GM18861 (cell line): Measurements from ENCODE around the gene ADH6.
"Not testable (repeated sequence)": the region's sequence is repeated elsewhere in the genome, so short reads cannot be mapped to it uniquely, and the experiment has no call there.

Experiments
- ATAC-seq: cut with Tn5 transposase; IDR thresholded peaks from one replicate; pipeline ENCODE4 v1.9.1; 2021; ENCODE audit not compliant: unreplicated experiment

The ADH6 gene

GRCh38 chr4:99200138-99200537, 18.9 kb downstream of the ADH6 start:
- ATAC-seq = no peak

- ATAC-seq = no peak
These were observed 28.7 kb downstream of the ADH6 start for GRCh38 chr4:99190336-99190735.

GRCh38 chr4:99189900-99190299, 29.1 kb downstream of the ADH6 start:
- not testable (repeated sequence) for ATAC-seq

- ATAC-seq = no peak
These were observed 33.0 kb downstream of the ADH6 start for GRCh38 chr4:99186029-99186428.

GRCh38 chr4:99185581-99185980, 33.5 kb downstream of the ADH6 start:
- no peak for ATAC-seq

GRCh38 chr4:99180382-99181070, 38.5 kb downstream of the ADH6 start:
- ATAC-seq = no peak

GRCh38 chr4:99179626-99180025, 39.4 kb downstream of the ADH6 start:
- no peak for ATAC-seq

- ATAC-seq = no peak
These were observed 39.9 kb downstream of the ADH6 start for GRCh38 chr4:99179178-99179577.

- no peak for ATAC-seq
These were observed 52.5 kb downstream of the ADH6 start for GRCh38 chr4:99166544-99166943.

GRCh38 chr4:99165978-99166377, 53.1 kb downstream of the ADH6 start:
- no peak for ATAC-seq

GRCh38 chr4:99161373-99162099, 57.5 kb downstream of the ADH6 start:
- no peak for ATAC-seq

- no peak for ATAC-seq
These were observed 59.3 kb downstream of the ADH6 start for GRCh38 chr4:99159699-99160098.

GRCh38 chr4:99157478-99157935, 61.5 kb downstream of the ADH6 start:
- no peak for ATAC-seq

- no peak for ATAC-seq
These were observed 62.1 kb downstream of the ADH6 start for GRCh38 chr4:99156992-99157391.

- no peak for ATAC-seq
These were observed 64.2 kb downstream of the ADH6 start for GRCh38 chr4:99154658-99155342.
